Esophagus squamous epithelium (tissue), 4 donors: ENCODE results near the gene DCDC2.

Experiments
- POLR2A ChIP-seq, 4 donors: fragments of 450-650 bp; IDR thresholded peaks; one replicate each; pipeline ENCODE4 v1.6.1; 2017; ENCODE audit warnings: antibody characterized with exemption in 4 of 4, mild to moderate bottlenecking in 4 of 4, moderate library complexity in 3 of 4
- TF ChIP-seq, protein P1 (sequence below), 6 experiments: fragments of 450-650 bp in 4 of 6; fragments of 200-600 bp in 2 of 6; sonication (generic) in 2 of 6; IDR thresholded peaks; one replicate each; pipeline ENCODE4 v1.5.1; 2016 to 2019; ENCODE audit warnings: antibody characterized with exemption in 6 of 6, mild to moderate bottlenecking in 4 of 6, moderate library complexity in 4 of 6

GRCh38 chr6:24146871-24147270 lies 211.0 kb downstream of the DCDC2 start:
- TF ChIP-seq, protein P1, sequence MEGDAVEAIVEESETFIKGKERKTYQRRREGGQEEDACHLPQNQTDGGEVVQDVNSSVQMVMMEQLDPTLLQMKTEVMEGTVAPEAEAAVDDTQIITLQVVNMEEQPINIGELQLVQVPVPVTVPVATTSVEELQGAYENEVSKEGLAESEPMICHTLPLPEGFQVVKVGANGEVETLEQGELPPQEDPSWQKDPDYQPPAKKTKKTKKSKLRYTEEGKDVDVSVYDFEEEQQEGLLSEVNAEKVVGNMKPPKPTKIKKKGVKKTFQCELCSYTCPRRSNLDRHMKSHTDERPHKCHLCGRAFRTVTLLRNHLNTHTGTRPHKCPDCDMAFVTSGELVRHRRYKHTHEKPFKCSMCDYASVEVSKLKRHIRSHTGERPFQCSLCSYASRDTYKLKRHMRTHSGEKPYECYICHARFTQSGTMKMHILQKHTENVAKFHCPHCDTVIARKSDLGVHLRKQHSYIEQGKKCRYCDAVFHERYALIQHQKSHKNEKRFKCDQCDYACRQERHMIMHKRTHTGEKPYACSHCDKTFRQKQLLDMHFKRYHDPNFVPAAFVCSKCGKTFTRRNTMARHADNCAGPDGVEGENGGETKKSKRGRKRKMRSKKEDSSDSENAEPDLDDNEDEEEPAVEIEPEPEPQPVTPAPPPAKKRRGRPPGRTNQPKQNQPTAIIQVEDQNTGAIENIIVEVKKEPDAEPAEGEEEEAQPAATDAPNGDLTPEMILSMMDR (IDR thresholded peaks at IDR 0.05): no peak
- no peak for TF ChIP-seq POLR2A (IDR thresholded peaks at IDR 0.05)
